Testis (tissue), 3 donors: ENCODE data around the gene AKAP8L. TPM values are rescaled to one million over a fixed set of nuclear protein-coding genes. Genes with fewer than 3 reads are reported as not detected.

Source experiments
- DNase-seq: peaks from one replicate; pipeline ENCODE4 v3.0.0-alpha.2; 2019
- H3K27ac ChIP-seq, 2 donors: fragments of 200-600 bp; sonication (generic); one replicate each; pipeline ENCODE4 v1.5.1; 2019
- H3K27me3 ChIP-seq: fragments of 200-600 bp; sonication (generic); one replicate; pipeline ENCODE4 v1.5.1; 2019
- H3K36me3 ChIP-seq: fragments of 200-600 bp; sonication (generic); one replicate; pipeline ENCODE4 v1.5.1; 2017; ENCODE audit warnings: low read depth; ENCODE audit errors: missing control alignments
- H3K4me1 ChIP-seq: fragments of 200-600 bp; sonication (generic); one replicate; pipeline ENCODE4 v1.5.1; 2019
- H3K4me3 ChIP-seq, 2 donors: fragments of 200-600 bp; sonication (generic); one replicate each; pipeline ENCODE4 v1.5.1; 2017 to 2019
- H3K9me3 ChIP-seq: fragments of 200-600 bp; sonication (generic); one replicate; pipeline ENCODE4 v1.5.1; 2017
- POLR2A ChIP-seq: fragments of 450-650 bp; IDR thresholded peaks from one replicate; pipeline ENCODE4 v1.6.1; 2017; ENCODE audit warnings: antibody characterized with exemption, mild to moderate bottlenecking, moderate library complexity
- WGBS, 2 donors: methylation state at CpG; one replicate each; pipeline ENCODE4 v1.1.5; 2018; 5-methylcytosine and 5-hydroxymethylcytosine counted together
- intact Hi-C: fragments of 100-400 bp; cut with DNase I; formaldehyde crosslinking; loops from one replicate; pipeline ENCODE4 v1.15.1; 2023; ENCODE audit warnings: low total_unique reads
- polyA plus RNA-seq: library from polyadenylated mRNA; stranded (reverse); fragments of 350-450 nt; fragmentation: Illumina TruSeq; extraction: RNeasy Lipid Tissue Mini Kit (QIAGEN cat#74804); gene quantifications from one replicate; pipeline ENCODE4 v1.2.3, GENCODE V29; 2014; ENCODE audit warnings: low read depth, low replicate concordance; ENCODE audit not compliant: insufficient read depth
- total RNA-seq, 2 donors: library from RNA; depleted of rRNA; stranded (reverse); fragments of >200 nt; gene quantifications; one replicate each; pipeline ENCODE4 v1.2.3, GENCODE V29; 2016
- TF ChIP-seq, protein P1 (sequence below), 3 experiments: fragments of 450-650 bp in 2 of 3; fragments of 200-600 bp in 1 of 3; sonication (generic) in 1 of 3; IDR thresholded peaks; one replicate each; pipeline ENCODE4 v1.5.1; 2016 to 2019; ENCODE audit warnings: antibody characterized with exemption in 3 of 3, mild to moderate bottlenecking in 2 of 3, moderate library complexity in 1 of 3

The AKAP8L gene
- total and polyA plus RNA-seq, 3 donors from 2014 or later: 131 to 399 (median 334) TPM

- Histone ChIP-seq H3K4me1 (peaks cover 18% of the 10 kb centered on the region), H3K27me3 (no peaks in the 10 kb centered on the region), H3K4me3 (no peak overlapping the region), H3K36me3 (no peaks in the 10 kb centered on the region), H3K9me3 (no peaks in the 10 kb centered on the region), H3K27ac (no peak overlapping the region)
- intact Hi-C loops: loop anchor here (10.0 kb wide), 1 partner anchor 165 kb away; no protein-coding TSS in a partner anchor
- no peak for DNase-seq
- TF ChIP-seq, protein P1, sequence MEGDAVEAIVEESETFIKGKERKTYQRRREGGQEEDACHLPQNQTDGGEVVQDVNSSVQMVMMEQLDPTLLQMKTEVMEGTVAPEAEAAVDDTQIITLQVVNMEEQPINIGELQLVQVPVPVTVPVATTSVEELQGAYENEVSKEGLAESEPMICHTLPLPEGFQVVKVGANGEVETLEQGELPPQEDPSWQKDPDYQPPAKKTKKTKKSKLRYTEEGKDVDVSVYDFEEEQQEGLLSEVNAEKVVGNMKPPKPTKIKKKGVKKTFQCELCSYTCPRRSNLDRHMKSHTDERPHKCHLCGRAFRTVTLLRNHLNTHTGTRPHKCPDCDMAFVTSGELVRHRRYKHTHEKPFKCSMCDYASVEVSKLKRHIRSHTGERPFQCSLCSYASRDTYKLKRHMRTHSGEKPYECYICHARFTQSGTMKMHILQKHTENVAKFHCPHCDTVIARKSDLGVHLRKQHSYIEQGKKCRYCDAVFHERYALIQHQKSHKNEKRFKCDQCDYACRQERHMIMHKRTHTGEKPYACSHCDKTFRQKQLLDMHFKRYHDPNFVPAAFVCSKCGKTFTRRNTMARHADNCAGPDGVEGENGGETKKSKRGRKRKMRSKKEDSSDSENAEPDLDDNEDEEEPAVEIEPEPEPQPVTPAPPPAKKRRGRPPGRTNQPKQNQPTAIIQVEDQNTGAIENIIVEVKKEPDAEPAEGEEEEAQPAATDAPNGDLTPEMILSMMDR (IDR thresholded peaks at IDR 0.05): no peak
- TF ChIP-seq POLR2A: no peak
- WGBS, 2 donors: 81 to 87% methylated on average over 10 to 20 of the region's 24 CpGs
Observed at GRCh38 chr19:15429825-15430467, 11.2 kb upstream of the AKAP8L start.

- Histone ChIP-seq H3K4me1 (peaks cover 18% of the 10 kb centered on the region), H3K27ac (no peak overlapping the region), H3K4me3 (no peak overlapping the region), H3K27me3 (no peaks in the 10 kb centered on the region), H3K9me3 (no peaks in the 10 kb centered on the region), H3K36me3 (no peaks in the 10 kb centered on the region)
- TF ChIP-seq, protein P1 (IDR thresholded peaks at IDR 0.05): no peak
- no peak for TF ChIP-seq POLR2A
- WGBS, 2 donors: 85 to 86% methylated on average over 9 to 22 of the region's 22 CpGs
- intact Hi-C loops: no loop called here
- no peak for DNase-seq
Observed at GRCh38 chr19:15428956-15429824, 10.4 kb upstream of the AKAP8L start.

- no peaks in the 10 kb centered on the region for H3K27me3 ChIP-seq
- DNase-seq: no peak
- H3K4me3 ChIP-seq: no peak overlapping the region
- no peaks in the 10 kb centered on the region for H3K36me3 ChIP-seq
- 84 to 91% methylated on average over 18 to 23 of the region's 35 CpGs for WGBS, 2 donors
- TF ChIP-seq POLR2A: no peak
- TF ChIP-seq, protein P1 (IDR thresholded peaks at IDR 0.05): no peak
- peaks cover 13% of the 10 kb centered on the region for H3K4me1 ChIP-seq
- intact Hi-C loops: no loop called here
- H3K9me3 ChIP-seq: no peaks in the 10 kb centered on the region
- H3K27ac ChIP-seq: no peak overlapping the region
Observed at GRCh38 chr19:15427991-15428471, 9.2 kb upstream of the AKAP8L start.

GRCh38 chr19:15427350-15427700, 8.5 kb upstream of the AKAP8L start:
- no peak overlapping the region for H3K27ac ChIP-seq
- no peaks in the 10 kb centered on the region for H3K36me3 ChIP-seq
- intact Hi-C loops: no loop called here
- H3K9me3 ChIP-seq: no peaks in the 10 kb centered on the region
- no peak for TF ChIP-seq POLR2A
- TF ChIP-seq, protein P1 (IDR thresholded peaks at IDR 0.05): no peak
- no peak overlapping the region for H3K4me3 ChIP-seq
- 96% methylated on average over 17 to 25 of the region's 25 CpGs for WGBS, 2 donors
- no peaks in the 10 kb centered on the region for H3K27me3 ChIP-seq
- no peak for DNase-seq
- peaks cover 13% of the 10 kb centered on the region for H3K4me1 ChIP-seq
